Measurements from ENCODE around the gene ENTPD6.

ENTPD6 gene

DNA sequence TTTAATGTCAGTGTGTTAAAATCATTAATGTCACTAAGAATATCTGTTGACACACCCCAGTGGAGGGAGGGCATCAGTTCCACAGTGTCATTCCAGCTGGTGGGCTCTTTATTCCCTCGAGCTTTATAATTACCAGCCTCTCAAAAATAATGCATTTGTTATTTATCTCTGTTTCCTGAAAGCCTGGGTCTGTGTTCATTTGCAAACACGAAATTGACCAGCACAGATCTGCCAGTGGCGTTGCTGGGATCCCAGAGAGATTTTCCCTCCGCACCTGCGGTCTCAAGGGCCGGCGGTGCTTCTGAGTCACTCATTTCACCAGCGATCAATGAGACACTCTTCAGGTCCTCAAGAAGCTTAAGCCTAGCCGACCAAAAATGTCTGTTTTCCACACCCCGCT, 46.7 kb downstream of the ENTPD6 start:
- DNase-seq (ENCODE audit: low read depth in 2 of 2): no peak

DNA sequence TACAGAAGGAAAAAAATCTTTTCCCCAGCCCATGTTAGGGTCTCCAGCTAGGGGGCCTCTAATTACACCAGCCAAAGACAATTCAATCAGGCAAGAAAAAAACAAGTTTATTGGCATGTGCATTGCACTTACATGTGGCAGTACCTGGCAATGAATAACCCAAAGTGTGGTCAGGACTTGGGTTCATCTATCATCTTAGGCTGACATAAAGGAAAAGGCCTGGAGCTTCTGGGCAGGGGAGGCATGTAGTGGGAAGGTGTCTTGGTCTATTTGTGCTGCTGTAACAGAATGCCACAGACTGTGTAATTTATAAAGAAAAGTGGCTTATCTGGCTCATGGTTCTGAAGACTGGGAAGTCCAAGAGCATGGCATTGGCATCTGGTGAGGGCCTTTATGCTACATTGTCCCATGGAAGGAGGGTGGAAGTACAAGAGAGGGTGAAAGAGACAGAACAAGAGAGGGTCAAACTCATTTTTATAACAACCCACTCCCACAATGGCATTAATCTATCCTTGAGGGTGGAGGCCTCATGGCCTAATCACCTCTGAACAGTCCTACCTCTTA, 48.0 kb downstream of the ENTPD6 start:
- DNase-seq (ENCODE audit: low read depth in 2 of 2): no peak

DNA sequence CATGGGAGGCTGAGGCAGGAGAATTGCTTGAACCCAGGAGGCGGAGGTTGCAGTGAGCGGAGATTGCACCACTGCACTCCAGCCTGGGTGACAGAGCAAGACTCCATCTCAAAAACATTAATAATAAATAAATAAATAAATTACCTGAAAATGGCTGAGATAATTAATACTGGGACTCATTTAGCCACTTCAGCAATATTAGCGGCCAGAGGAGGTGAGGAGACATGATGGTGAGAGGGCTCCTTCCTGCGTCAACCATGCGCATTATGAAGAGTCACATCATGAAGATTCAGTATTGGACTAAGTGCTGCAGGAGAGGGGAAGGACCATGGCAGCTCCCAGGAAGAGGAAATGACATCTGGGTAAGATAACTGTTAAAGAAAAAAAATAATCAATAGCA, 49.5 kb downstream of the ENTPD6 start:
- DNase-seq (ENCODE audit: low read depth in 2 of 2): no peak

GRCh38 chr20:25245461-25245860, 49.9 kb downstream of the ENTPD6 start:
- no peak for DNase-seq (ENCODE audit: low read depth in 2 of 2)

- DNase-seq (ENCODE audit: low read depth in 2 of 2): no peak
These were observed 50.9 kb downstream of the ENTPD6 start for GRCh38 chr20:25246182-25246999.

DNA sequence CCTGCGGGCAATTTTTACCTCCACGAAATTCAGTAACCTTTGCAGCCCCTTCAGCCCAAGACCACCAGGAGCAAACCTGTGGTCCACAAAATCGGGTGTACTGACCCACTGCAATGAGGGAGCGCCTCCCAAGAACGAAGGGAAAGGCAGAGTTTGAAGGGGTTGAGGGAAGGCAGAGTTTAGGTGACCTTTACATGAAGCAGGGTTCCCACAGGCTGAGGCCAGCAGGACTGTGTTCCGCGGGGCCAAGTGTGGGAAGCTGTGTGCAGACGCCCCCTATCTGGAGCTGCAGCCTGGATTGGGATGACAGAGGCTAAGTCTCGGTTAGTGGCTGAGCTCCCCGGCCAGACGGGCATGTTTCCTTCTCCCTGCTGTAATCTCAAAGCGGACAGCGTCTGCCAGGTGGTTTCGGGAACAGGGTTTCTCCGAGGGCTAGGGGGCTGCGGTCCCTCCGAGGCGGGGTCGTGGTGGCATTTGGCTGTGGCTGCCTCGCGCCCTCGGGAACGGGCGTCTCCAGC, 51.5 kb downstream of the ENTPD6 start:
- no peak for DNase-seq (ENCODE audit: low read depth in 2 of 2)

DNA sequence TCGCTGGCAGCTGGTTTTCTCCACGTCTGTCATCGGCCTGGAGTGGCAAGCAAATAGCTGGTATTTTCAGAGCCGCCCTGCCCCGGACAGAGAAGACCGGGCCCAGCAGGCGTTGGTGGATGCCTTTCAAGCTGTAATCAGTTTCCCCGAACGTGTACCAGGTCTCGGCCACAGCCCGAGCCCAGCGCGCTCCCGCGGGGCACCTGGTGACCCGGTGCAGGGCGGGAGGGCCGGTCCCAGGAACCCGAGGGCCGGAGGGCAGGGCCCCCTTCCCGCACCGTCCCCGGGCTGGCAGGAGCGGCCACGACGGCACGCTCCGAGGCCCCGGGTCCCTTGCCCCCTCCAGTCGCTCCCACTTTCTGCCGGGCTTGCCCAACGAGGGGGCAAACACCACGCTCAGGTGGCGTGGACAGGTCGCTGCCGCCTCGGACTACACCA, 52.0 kb downstream of the ENTPD6 start:
- no peak for DNase-seq (ENCODE audit: low read depth in 2 of 2)

DNA sequence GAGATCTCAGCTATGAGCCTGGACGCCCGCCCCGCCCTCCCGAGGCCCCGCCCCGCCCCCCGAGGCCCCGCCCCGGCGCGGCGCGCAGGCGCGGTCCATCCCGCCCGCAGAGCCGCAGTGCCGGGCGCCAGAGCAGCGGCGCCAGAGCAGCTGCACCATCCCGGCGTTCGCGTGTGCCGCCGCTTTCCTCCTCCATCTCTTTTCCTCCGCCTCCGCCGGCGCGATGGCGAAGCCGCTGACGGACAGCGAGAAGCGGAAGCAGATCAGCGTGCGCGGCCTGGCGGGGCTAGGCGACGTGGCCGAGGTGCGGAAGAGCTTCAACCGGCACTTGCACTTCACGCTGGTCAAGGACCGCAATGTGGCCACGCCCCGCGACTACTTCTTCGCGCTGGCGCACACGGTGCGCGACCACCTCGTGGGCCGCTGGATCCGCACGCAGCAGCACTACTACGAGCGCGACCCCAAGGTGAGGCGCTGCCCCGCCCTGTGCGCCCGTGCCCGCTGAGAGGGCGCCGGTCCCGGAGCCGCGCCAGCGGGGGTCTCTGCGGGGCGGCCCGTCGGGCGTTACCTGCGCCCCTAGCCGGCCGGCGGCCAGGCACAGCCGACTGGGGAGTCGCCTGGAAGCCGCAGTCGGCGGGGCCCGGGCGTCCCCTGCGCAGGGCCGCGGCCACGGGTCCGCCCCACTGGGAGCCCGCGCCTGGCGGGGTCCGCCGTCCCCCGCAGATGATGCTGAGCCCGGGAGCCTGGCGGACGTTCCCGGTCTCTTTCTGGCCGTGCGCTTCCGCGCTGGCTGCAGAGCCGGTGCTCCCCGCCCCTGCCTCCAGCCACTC, 52.7 kb downstream of the ENTPD6 start, which contains the start of gene PYGB:
TSS of gene PYGB (plus strand) at position 130 of the 830 bp plus-strand sequence. CDS start at position 224, 94 bp downstream.
- peak; percentile 51 to 58 for DNase-seq (ENCODE audit: low read depth in 2 of 2)

DNA sequence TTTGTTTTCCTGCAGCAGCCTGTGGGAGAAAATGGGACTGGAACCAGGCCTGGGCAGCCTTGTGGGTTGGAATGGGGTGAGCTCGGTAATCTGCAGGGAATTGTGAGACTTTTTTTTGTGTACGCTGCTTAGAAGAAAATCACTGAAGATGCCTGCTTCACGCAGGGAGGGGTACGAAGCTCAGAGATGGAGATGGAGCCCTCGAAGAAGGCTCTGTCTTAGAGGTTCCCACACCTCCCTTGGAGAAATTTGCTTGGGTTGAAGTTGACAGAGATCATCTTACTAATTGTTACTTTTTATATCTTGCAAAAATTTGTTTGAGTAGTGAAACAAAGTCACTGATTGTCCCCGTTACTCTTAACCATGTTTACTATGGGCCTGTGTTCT, 53.3 kb downstream of the ENTPD6 start:
- no peak for DNase-seq (ENCODE audit: low read depth in 2 of 2)

GRCh38 chr20:25249198-25249931, 53.9 kb downstream of the ENTPD6 start:
- DNase-seq (ENCODE audit: low read depth in 2 of 2): no peak

GRCh38 chr20:25250508-25250907, 55.0 kb downstream of the ENTPD6 start:
- no peak for DNase-seq (ENCODE audit: low read depth in 2 of 2)

DNA sequence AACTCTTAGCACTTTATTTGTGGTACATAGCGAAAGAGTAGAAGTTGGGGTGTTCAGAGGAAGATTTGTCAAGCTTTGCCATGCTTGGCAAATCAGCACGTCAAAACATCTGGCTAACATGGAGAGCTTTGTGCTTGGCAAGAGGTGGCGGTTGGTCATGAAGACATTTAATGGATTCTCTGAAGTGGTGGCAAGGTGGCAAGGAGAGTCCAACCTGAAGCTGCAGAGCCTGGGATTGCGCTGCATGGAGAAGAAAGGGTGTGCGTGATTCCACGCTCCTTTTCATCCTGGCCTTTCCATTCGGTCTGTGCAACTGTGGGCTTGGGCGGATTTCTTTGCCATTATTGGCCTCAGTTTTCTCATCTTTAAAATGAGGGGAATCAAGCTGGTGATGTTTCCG, 55.5 kb downstream of the ENTPD6 start:
- DNase-seq (ENCODE audit: low read depth in 2 of 2): no peak

GRCh38 chr20:25251558-25251957, 56.0 kb downstream of the ENTPD6 start:
- no peak for DNase-seq (ENCODE audit: low read depth in 2 of 2)

DNA sequence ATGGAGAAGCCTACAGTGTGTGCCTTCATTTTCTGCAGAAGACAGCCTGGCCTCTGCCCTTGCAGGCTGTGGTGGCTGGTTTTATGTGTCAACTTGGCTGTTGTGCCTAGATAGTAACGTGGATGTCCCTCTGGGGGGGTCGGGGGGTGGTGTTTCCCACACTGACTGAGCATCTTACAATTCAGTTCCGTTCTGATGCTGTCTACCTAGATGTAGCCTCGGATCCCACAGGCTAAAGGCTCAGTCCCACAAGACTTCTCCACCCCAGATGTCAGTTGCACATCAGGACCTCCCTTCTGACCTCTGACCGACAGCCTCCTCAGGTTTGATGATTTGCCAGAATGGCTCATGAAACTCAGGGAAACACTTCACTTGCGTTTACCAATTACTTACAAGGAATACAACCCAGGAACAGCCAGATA, 56.7 kb downstream of the ENTPD6 start:
- no peak for DNase-seq (ENCODE audit: low read depth in 2 of 2)

DNA sequence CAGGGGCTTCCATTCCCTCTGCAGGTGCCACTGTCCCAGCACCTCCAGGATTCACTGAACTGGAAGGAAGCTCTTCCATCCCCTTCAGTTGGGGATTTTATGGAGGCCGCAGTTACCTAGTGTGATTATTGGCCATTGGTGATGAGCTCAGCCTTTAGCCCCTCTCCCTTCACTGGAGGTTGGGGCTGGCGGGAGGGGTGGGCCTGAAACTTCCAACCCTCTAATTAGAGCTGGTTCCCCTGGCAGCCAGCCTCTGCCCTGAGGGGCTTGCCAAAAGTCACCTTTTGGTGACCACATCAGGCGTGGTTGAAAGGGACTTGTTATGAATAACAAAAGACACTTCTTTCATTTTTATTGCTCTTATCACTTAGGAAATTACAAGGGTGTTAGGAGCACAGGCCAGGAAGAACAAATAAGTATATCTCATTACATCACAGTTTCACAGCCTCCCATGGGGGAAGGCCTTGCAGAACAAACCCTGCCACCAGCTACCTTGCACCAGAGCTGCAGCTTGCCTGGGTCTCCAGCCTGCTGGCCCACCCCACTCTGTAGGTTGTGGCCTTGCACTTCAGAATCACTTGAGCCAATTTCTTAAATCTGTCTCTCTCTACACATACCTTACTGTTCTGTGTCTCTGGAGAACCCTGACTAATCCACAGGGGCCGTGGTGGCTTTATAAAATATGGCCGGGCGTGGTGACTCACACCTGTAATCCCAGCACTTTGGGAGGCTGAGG, 57.3 kb downstream of the ENTPD6 start:
- DNase-seq (ENCODE audit: low read depth in 2 of 2): no peak

GRCh38 chr20:25253606-25254275, 58.2 kb downstream of the ENTPD6 start:
- DNase-seq (ENCODE audit: low read depth in 2 of 2): no peak

- no peak for DNase-seq (ENCODE audit: low read depth in 2 of 2)
These were observed 59.1 kb downstream of the ENTPD6 start for GRCh38 chr20:25254571-25254970.

GRCh38 chr20:25254986-25255680, 59.6 kb downstream of the ENTPD6 start:
- no peak for DNase-seq (ENCODE audit: low read depth in 2 of 2)

- DNase-seq (ENCODE audit: low read depth in 2 of 2): no peak
These were observed 60.8 kb downstream of the ENTPD6 start for GRCh38 chr20:25256226-25256859.

Measured in fibroblast of skin of left biceps (primary cell).